H9 (cell line): ENCODE results near the gene KIF7. TPM values are rescaled to one million over a fixed set of nuclear protein-coding genes. Genes with fewer than 3 reads are reported as not detected.

Experiments used
- DNase-seq: peaks from one replicate; pipeline ENCODE4 v3.0.0-alpha.2; 2017
- H2AFZ ChIP-seq: one replicate; pipeline ENCODE4 v1.6.1; 2013; ENCODE audit warnings: mild to moderate bottlenecking, low read length, control low read depth, moderate library complexity
- H2AK5ac ChIP-seq: 2 replicates; pipeline ENCODE4 v1.6.1; 2013; ENCODE audit warnings: low read length, control low read depth, mixed read lengths; ENCODE audit not compliant: insufficient read length
- H2BK120ac ChIP-seq: one replicate; pipeline ENCODE4 v1.6.1; 2013; ENCODE audit warnings: low read depth, mild to moderate bottlenecking, low read length, control low read depth, inconsistent platforms; ENCODE audit not compliant: poor library complexity, severe bottlenecking
- H2BK12ac ChIP-seq: 2 replicates; pipeline ENCODE4 v1.6.1; 2013; ENCODE audit warnings: low read length, control low read depth, mixed read lengths, low read depth; ENCODE audit not compliant: insufficient read length
- H2BK15ac ChIP-seq: 2 replicates; pipeline ENCODE4 v1.6.1; 2013; ENCODE audit warnings: low read depth, low read length, control low read depth
- H2BK20ac ChIP-seq: one replicate; pipeline ENCODE4 v1.6.1; 2013; ENCODE audit warnings: low read depth, mild to moderate bottlenecking, low read length, control low read depth, inconsistent platforms; ENCODE audit not compliant: poor library complexity, severe bottlenecking
- H2BK5ac ChIP-seq: 2 replicates; pipeline ENCODE4 v1.6.1; 2013; ENCODE audit warnings: low read length, control low read depth, mixed read lengths; ENCODE audit not compliant: insufficient read length
- H3K14ac ChIP-seq: 2 replicates; pipeline ENCODE4 v1.6.1; 2013; ENCODE audit warnings: low read length, control low read depth; ENCODE audit not compliant: insufficient read depth
- H3K18ac ChIP-seq: 2 replicates; pipeline ENCODE4 v1.6.1; 2013; ENCODE audit warnings: low read depth, mild to moderate bottlenecking, mixed read lengths, low read length, control low read depth; ENCODE audit not compliant: insufficient read length
- H3K23ac ChIP-seq: 2 replicates; pipeline ENCODE4 v1.6.1; 2013; ENCODE audit warnings: low read length, control low read depth, mixed read lengths, low read depth; ENCODE audit not compliant: insufficient read length
- H3K23me2 ChIP-seq: 2 replicates; pipeline ENCODE4 v1.6.1; 2013; ENCODE audit warnings: low read depth, mild to moderate bottlenecking, mixed read lengths, low read length, control low read depth; ENCODE audit not compliant: insufficient read length, poor library complexity, severe bottlenecking
- H3K27ac ChIP-seq: 2 replicates; pipeline ENCODE4 v1.5.1; 2013; ENCODE audit warnings: low read length, control low read depth, mixed read lengths, low read depth; ENCODE audit not compliant: insufficient read length
- H3K27me3 ChIP-seq: 2 replicates; pipeline ENCODE4 v1.6.1; 2013; ENCODE audit warnings: low read length, control low read depth, inconsistent platforms; ENCODE audit not compliant: insufficient read depth
- H3K4ac ChIP-seq: 2 replicates; pipeline ENCODE4 v1.6.1; 2013; ENCODE audit warnings: low read depth, mild to moderate bottlenecking, control low read depth, inconsistent platforms, low read length, moderate library complexity
- H3K4me1 ChIP-seq: 2 replicates; pipeline ENCODE4 v1.6.1; 2013; ENCODE audit warnings: low read length, control low read depth, inconsistent platforms; ENCODE audit not compliant: insufficient read depth
- H3K4me2 ChIP-seq: 2 replicates; pipeline ENCODE4 v1.6.1; 2013; ENCODE audit warnings: low read length, control low read depth, mixed read lengths; ENCODE audit not compliant: insufficient read length, insufficient read depth
- H3K56ac ChIP-seq: 2 replicates; pipeline ENCODE4 v1.6.1; 2013; ENCODE audit warnings: low read depth, mild to moderate bottlenecking, mixed read lengths, low read length, control low read depth; ENCODE audit not compliant: insufficient read length
- H3K79me1 ChIP-seq: 2 replicates; pipeline ENCODE4 v1.6.1; 2013; ENCODE audit warnings: low read depth, mild to moderate bottlenecking, moderate library complexity, low read length, control low read depth, inconsistent platforms; ENCODE audit not compliant: insufficient read depth, poor library complexity, severe bottlenecking
- H3K79me2 ChIP-seq: 2 replicates; pipeline ENCODE4 v1.6.1; 2013; ENCODE audit warnings: low read length, control low read depth, inconsistent platforms; ENCODE audit not compliant: insufficient read depth
- H3K9ac ChIP-seq: 2 replicates; pipeline ENCODE4 v1.6.1; 2013; ENCODE audit warnings: low read length, control low read depth, mixed read lengths; ENCODE audit not compliant: insufficient read length; ENCODE audit errors: extremely low read depth
- H3K9me3 ChIP-seq: one replicate; pipeline ENCODE4 v1.6.1; 2013; ENCODE audit warnings: low read depth, low read length, inconsistent platforms; ENCODE audit not compliant: control insufficient read depth
- H3T11ph ChIP-seq: one replicate; pipeline ENCODE4 v1.6.1; 2013; ENCODE audit warnings: mild to moderate bottlenecking, low read length, control low read depth, inconsistent platforms
- H4K20me1 ChIP-seq: one replicate; pipeline ENCODE4 v1.6.1; 2013; ENCODE audit not compliant: control insufficient read depth, insufficient read length, insufficient read depth
- H4K5ac ChIP-seq: 2 replicates; pipeline ENCODE4 v1.6.1; 2013; ENCODE audit warnings: low read depth, mild to moderate bottlenecking, mixed read lengths, low read length, control low read depth; ENCODE audit not compliant: insufficient read length
- H4K8ac ChIP-seq: replicated peaks from 2 replicates; pipeline ENCODE4 v1.6.1; 2013; ENCODE audit warnings: low read length, control low read depth, mixed read lengths, low read depth; ENCODE audit not compliant: insufficient read length
- H4K91ac ChIP-seq: 2 replicates; pipeline ENCODE4 v1.6.1; 2013; ENCODE audit warnings: low read depth, mild to moderate bottlenecking, moderate library complexity, mixed read lengths, low read length, control low read depth; ENCODE audit not compliant: insufficient read length
- H3K27ac Mint-ChIP-seq, 3 experiments: 2 replicates in 2 of 3; 3 replicates in 1 of 3; pipeline ENCODE4 v1.8.0; 2020 to 2021; ENCODE audit warnings: mixed read lengths in 3 of 3, mild to moderate bottlenecking in 1 of 3, moderate library complexity in 1 of 3
- H3K27me3 Mint-ChIP-seq: 2 replicates; pipeline ENCODE4 v1.8.0; 2021; ENCODE audit warnings: low read depth, mild to moderate bottlenecking, moderate library complexity, mixed read lengths
- H3K36me3 Mint-ChIP-seq, 3 experiments: 2 replicates in 2 of 3; 3 replicates in 1 of 3; pipeline ENCODE4 v1.8.0; 2020 to 2021; ENCODE audit warnings: low read depth in 3 of 3, mixed read lengths in 3 of 3; ENCODE audit not compliant: insufficient read depth in 1 of 3
- H3K4me1 Mint-ChIP-seq, 2 experiments: 2 replicates each; pipeline ENCODE4 v1.8.0; 2020; ENCODE audit warnings: mixed read lengths in 2 of 2
- H3K4me3 Mint-ChIP-seq, 2 experiments: 2 replicates in 1 of 2; 3 replicates in 1 of 2; pipeline ENCODE4 v1.8.0; 2020 to 2021; ENCODE audit warnings: mild to moderate bottlenecking in 2 of 2, mixed read lengths in 2 of 2, moderate library complexity in 1 of 2
- H3K9me3 Mint-ChIP-seq, 2 experiments: 2 replicates in 1 of 2; 3 replicates in 1 of 2; pipeline ENCODE4 v1.8.0; 2020; ENCODE audit warnings: mild to moderate bottlenecking in 2 of 2, mixed read lengths in 2 of 2, moderate library complexity in 1 of 2
- CTCF ChIP-seq: fragments of 200-600 bp; sonication (generic); conservative IDR thresholded peaks from 3 replicates; pipeline ENCODE4 v1.8.0; 2021; ENCODE audit warnings: antibody characterized with exemption, mild to moderate bottlenecking
- WGBS: extraction: QIAGEN DNeasy Blood & Tissue Kit; methylation state at CpG from one replicate; pipeline ENCODE4 v1.1.7; 2013; ENCODE audit warnings: missing lambda C conversion rate, low lambda C conversion rate, mixed read lengths; ENCODE audit not compliant: insufficient read length; ENCODE audit errors: extremely low coverage; 5-methylcytosine and 5-hydroxymethylcytosine counted together
- total RNA-seq: library from RNA; stranded (reverse); gene quantifications from 2 replicates; pipeline ENCODE4 v1.2.1, GENCODE V29; 2021

KIF7 gene
- total RNA-seq, 1 experiment from 2014 or later = 22.0 TPM

DNA sequence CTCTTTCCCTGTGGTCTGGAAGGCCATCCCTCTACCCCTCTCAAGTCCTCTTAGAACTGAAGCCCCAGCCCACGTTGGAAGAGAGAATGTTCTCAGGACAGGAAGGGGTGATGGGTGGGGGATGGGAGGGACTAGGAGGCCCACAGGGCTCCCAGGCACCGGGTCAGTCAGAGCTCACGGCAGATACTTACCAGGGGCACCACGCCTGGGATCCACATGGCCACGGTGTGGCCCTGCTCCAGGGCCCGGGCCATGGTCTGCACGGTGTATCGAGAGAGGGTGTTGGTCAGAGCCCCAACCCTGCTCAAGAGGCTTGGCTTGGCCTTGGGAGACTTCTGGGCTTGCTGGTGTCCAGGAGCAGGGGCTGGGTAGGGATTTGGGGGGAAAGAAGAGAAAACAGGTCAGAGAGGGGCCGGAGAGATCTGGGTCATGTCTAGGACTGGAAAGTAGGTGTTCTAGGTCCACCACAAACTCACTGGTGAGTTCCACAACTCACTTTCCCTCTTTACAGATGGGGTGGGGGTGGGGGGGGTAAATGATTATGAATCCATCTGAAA lies 14.1 kb upstream of the KIF7 start:
- H2BK5ac ChIP-seq = no peak overlapping the region
- no peak overlapping the region for H3K23ac ChIP-seq
- no peak overlapping the region for H2BK20ac ChIP-seq
- H4K91ac ChIP-seq = no peak overlapping the region
- H3K18ac ChIP-seq = no peak overlapping the region
- H3K4me2 ChIP-seq = no peak overlapping the region
- no peak overlapping the region for H3T11ph ChIP-seq
- H4K20me1 ChIP-seq = no peaks in the 10 kb centered on the region
- Mint-ChIP-seq H3K36me3 (no peaks in the 10 kb centered on the region; a peak in 1 of 7 replicates), H3K27ac (peak overlapping the region in 1 of 3 experiments; percentile 44; a peak in 1 of 7 replicates), H3K27me3 (peaks cover 35% of the 10 kb centered on the region), H3K4me3 (no peak overlapping the region), H3K4me1 (peaks cover 11 to 21% of the 10 kb centered on the region in 2 experiments), H3K9me3 (no peaks in the 10 kb centered on the region)
- no peak overlapping the region for H3K56ac ChIP-seq
- H2AFZ ChIP-seq = no peak overlapping the region
- no peak overlapping the region for H3K14ac ChIP-seq
- H4K8ac ChIP-seq = no peak overlapping the region
- H2BK15ac ChIP-seq = no peak overlapping the region
- no peak overlapping the region for H2BK120ac ChIP-seq
- TF ChIP-seq CTCF = no peak
- no peak overlapping the region for H3K4ac ChIP-seq
- H3K27ac ChIP-seq = no peak overlapping the region
- no CpG with 5 or more reads among the region's 9 CpGs for WGBS
- H3K79me2 ChIP-seq = no peaks in the 10 kb centered on the region
- DNase-seq = no peak
- H3K9me3 ChIP-seq = no peaks in the 10 kb centered on the region
- H3K79me1 ChIP-seq = no peaks in the 10 kb centered on the region
- no peak overlapping the region for H2AK5ac ChIP-seq
- H3K4me1 ChIP-seq = no peaks in the 10 kb centered on the region
- no peaks in the 10 kb centered on the region for H3K23me2 ChIP-seq
- H3K27me3 ChIP-seq = no peaks in the 10 kb centered on the region; the same call in 1 of the 2 replicates
- H2BK12ac ChIP-seq = no peak overlapping the region
- no peak overlapping the region for H4K5ac ChIP-seq
- no peak overlapping the region for H3K9ac ChIP-seq
